ENCODE data around the gene EHMT2.

EHMT2 gene

GRCh38 chr6:31837369-31838113 is 60.0 kb downstream of the EHMT2 start:
- no peak for DNase-seq

- DNase-seq, result no peak
These were observed 60.8 kb downstream of the EHMT2 start for GRCh38 chr6:31836474-31837368.

GRCh38 chr6:31836047-31836473 is 61.4 kb downstream of the EHMT2 start:
- no peak for DNase-seq

- DNase-seq, result peak; percentile 84
These were observed 62.9 kb downstream of the EHMT2 start for GRCh38 chr6:31834367-31835250.

- DNase-seq, result no peak
These were observed 65.9 kb downstream of the EHMT2 start for GRCh38 chr6:31831350-31832215.

GRCh38 chr6:31830886-31831335 is 66.6 kb downstream of the EHMT2 start:
- DNase-seq, result no peak

Measured in cortex of kidney (tissue), 1 donor.